GM19438 (cell line): Measurements from ENCODE around the gene DLG2.
A peak's percentile ranks its signal among the peaks of the same experiment; 100 is the strongest.

ENCODE experiments used
- ATAC-seq: cut with Tn5 transposase; IDR thresholded peaks from one replicate; pipeline ENCODE4 v1.9.1; 2021; ENCODE audit warnings: low read depth; ENCODE audit not compliant: unreplicated experiment

DLG2 gene

GRCh38 chr11:85154294-85154693 is 472.9 kb downstream of the DLG2 start:
- no peak for ATAC-seq

- no peak for ATAC-seq
Observed at GRCh38 chr11:85137597-85137996, 489.5 kb downstream of the DLG2 start.

- no peak for ATAC-seq
Observed at GRCh38 chr11:85133636-85134035, 493.5 kb downstream of the DLG2 start.

- no peak for ATAC-seq
Observed at GRCh38 chr11:85132851-85133585, 494.1 kb downstream of the DLG2 start.

- ATAC-seq, result no peak
Observed at GRCh38 chr11:85127349-85127748, 499.8 kb downstream of the DLG2 start.

- peak; percentile 99 for ATAC-seq
Observed at GRCh38 chr11:85123752-85124231, 503.4 kb downstream of the DLG2 start.

- no peak for ATAC-seq
Observed at GRCh38 chr11:85118151-85118550, 509.0 kb downstream of the DLG2 start.

- ATAC-seq, result no peak
Observed at GRCh38 chr11:85115798-85116197, 511.3 kb downstream of the DLG2 start.

GRCh38 chr11:85114786-85115185 is 512.4 kb downstream of the DLG2 start:
- ATAC-seq, result no peak

GRCh38 chr11:85110246-85110645 is 516.9 kb downstream of the DLG2 start:
- ATAC-seq, result peak; percentile 81

GRCh38 chr11:85109141-85109540 is 518.0 kb downstream of the DLG2 start:
- ATAC-seq, result peak; percentile 75

- no peak for ATAC-seq
Observed at GRCh38 chr11:85105868-85106267, 521.3 kb downstream of the DLG2 start.

GRCh38 chr11:85099522-85099921 is 527.6 kb downstream of the DLG2 start:
- no peak for ATAC-seq

GRCh38 chr11:85098996-85099395 is 528.1 kb downstream of the DLG2 start:
- no peak for ATAC-seq

- peak; percentile 82 for ATAC-seq
Observed at GRCh38 chr11:85096939-85097338, 530.2 kb downstream of the DLG2 start.

GRCh38 chr11:85095239-85095638 is 531.9 kb downstream of the DLG2 start:
- no peak for ATAC-seq

GRCh38 chr11:85094795-85095194 is 532.3 kb downstream of the DLG2 start:
- ATAC-seq, result no peak

- no peak for ATAC-seq
Observed at GRCh38 chr11:85089654-85090053, 537.5 kb downstream of the DLG2 start.

- no peak for ATAC-seq
Observed at GRCh38 chr11:85088286-85088685, 538.9 kb downstream of the DLG2 start.

GRCh38 chr11:85086504-85087284 is 540.5 kb downstream of the DLG2 start:
- ATAC-seq, result no peak

- no peak for ATAC-seq
Observed at GRCh38 chr11:85076535-85077330, 550.4 kb downstream of the DLG2 start.
